ENCODE measurements around the gene ITFG2.
"Not testable (repeated sequence)": the region's sequence is repeated elsewhere in the genome, so short reads cannot be mapped to it uniquely, and the experiment has no call there.

Gene ITFG2

DNA sequence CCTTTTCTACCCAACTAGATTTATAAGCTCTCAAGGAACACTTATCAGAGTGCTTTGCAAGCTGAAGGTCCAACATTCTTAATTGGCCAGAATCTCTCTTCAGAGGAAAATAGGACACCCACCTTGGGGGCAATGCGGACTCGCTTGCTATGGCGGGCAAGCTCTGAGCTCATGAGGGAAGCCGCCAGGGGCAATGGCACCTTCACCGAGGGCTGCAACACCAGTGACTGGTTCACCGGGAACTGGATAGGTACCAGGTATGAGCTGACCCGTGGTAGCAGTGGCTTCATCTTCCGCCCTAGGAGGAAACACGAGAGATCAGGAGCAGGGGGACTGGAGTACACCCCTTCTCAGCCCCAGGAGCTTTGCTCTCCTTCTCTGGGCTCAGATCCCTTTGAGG is 51.7 kb downstream of the ITFG2 start:
- no peak for DNase-seq

GRCh38 chr12:2868986-2869632 is 56.6 kb downstream of the ITFG2 start:
- DNase-seq, result not testable (repeated sequence)

Data from NCI-H526 treated with DMSO at 0.1 percent for 48 hours (cell line).